IMR-90 (cell line): ENCODE data around the gene TRPM7. TPM values are rescaled to one million over a fixed set of nuclear protein-coding genes. Genes with fewer than 3 reads are reported as not detected.

Experiments used
- ATAC-seq: fragments of 200-7000 bp; cut with Tn5 transposase; 2 replicates; pipeline ENCODE4 v1.9.1; 2020; ENCODE audit warnings: low read depth, mild to moderate bottlenecking, moderate library complexity
- BruUV-seq: library from RNA; stranded (reverse); fragments of 400-500 nt; replicated peaks from 2 replicates; lab custom pipeline; 2021; lab: Mats Ljungman, UMichigan
- CTCF ChIA-PET: fragments of 300-600 bp; formaldehyde crosslinking; extraction: SDS; loops from one replicate; lab custom pipeline; 2021; ENCODE audit warnings: antibody characterized with exemption; lab: Yijun Ruan, JAX
- POLR2A ChIA-PET: fragments of 300-600 bp; sonication (Branson Sonifier 250); formaldehyde crosslinking; loops from one replicate; lab custom pipeline; 2022; ENCODE audit warnings: antibody characterized with exemption; ENCODE audit not compliant: unreplicated experiment; lab: Charles Lee
- DNase-seq: peaks from one replicate; pipeline ENCODE4 v3.0.0; 2013
- H2AFZ ChIP-seq: replicated peaks from 2 replicates; pipeline ENCODE3; 2013; ENCODE audit warnings: low read length, mild to moderate bottlenecking; ENCODE audit not compliant: poor library complexity
- H2AK5ac ChIP-seq: 2 replicates; pipeline ENCODE4 v1.6.1; 2013; ENCODE audit warnings: low read depth, low read length, inconsistent platforms
- H2AK9ac ChIP-seq: replicated peaks from 2 replicates; pipeline ENCODE3; 2013; ENCODE audit warnings: mild to moderate bottlenecking, low read depth, low read length, moderate library complexity; ENCODE audit not compliant: poor library complexity
- H2BK120ac ChIP-seq: 2 replicates; pipeline ENCODE4 v1.6.1; 2013; ENCODE audit warnings: low read depth, low read length, inconsistent platforms
- H2BK15ac ChIP-seq: 3 replicates; pipeline ENCODE4 v1.6.1; 2013; ENCODE audit warnings: low read depth, low read length, inconsistent platforms
- H2BK20ac ChIP-seq: 2 replicates; pipeline ENCODE4 v1.6.1; 2013; ENCODE audit warnings: low read depth, mild to moderate bottlenecking, inconsistent platforms, low read length, moderate library complexity
- H2BK5ac ChIP-seq: 2 replicates; pipeline ENCODE4 v1.6.1; 2013; ENCODE audit warnings: mild to moderate bottlenecking, low read depth, low read length, inconsistent platforms; ENCODE audit not compliant: poor library complexity, severe bottlenecking
- H3K14ac ChIP-seq: replicated peaks from 2 replicates; pipeline ENCODE4 v1.6.1; 2013; ENCODE audit warnings: low read depth, low read length, inconsistent platforms
- H3K18ac ChIP-seq: 2 replicates; pipeline ENCODE4 v1.6.1; 2013; ENCODE audit warnings: low read depth, low read length, control low read depth
- H3K23ac ChIP-seq: 2 replicates; pipeline ENCODE4 v1.6.1; 2013; ENCODE audit warnings: low read depth, low read length, inconsistent platforms
- H3K27ac ChIP-seq: 2 replicates; pipeline ENCODE4 v1.5.1; 2013; ENCODE audit warnings: mild to moderate bottlenecking, control low read depth, low read length; ENCODE audit not compliant: insufficient read depth
- H3K27me3 ChIP-seq: 2 replicates; pipeline ENCODE4 v1.6.1; 2013; ENCODE audit warnings: low read length; ENCODE audit not compliant: control insufficient read depth, insufficient read depth
- H3K36me3 ChIP-seq: 2 replicates; pipeline ENCODE4 v1.6.1; 2013; ENCODE audit warnings: low read length, mixed read lengths; ENCODE audit not compliant: control insufficient read depth, insufficient read depth
- H3K4ac ChIP-seq: 2 replicates; pipeline ENCODE4 v1.6.1; 2013; ENCODE audit warnings: low read depth, low read length, inconsistent platforms
- H3K4me1 ChIP-seq: 2 replicates; pipeline ENCODE4 v1.6.1; 2013; ENCODE audit warnings: low read length, mixed read lengths; ENCODE audit not compliant: control insufficient read depth, insufficient read depth
- H3K4me2 ChIP-seq: 2 replicates; pipeline ENCODE4 v1.6.1; 2013; ENCODE audit warnings: low read depth, mild to moderate bottlenecking, control low read depth, low read length, moderate library complexity
- H3K4me3 ChIP-seq: 2 replicates; pipeline ENCODE4 v1.5.1; 2013; ENCODE audit warnings: low read depth, mild to moderate bottlenecking, control low read depth, low read length, moderate library complexity; ENCODE audit not compliant: insufficient read depth
- H3K56ac ChIP-seq: 2 replicates; pipeline ENCODE4 v1.6.1; 2013; ENCODE audit warnings: low read length, inconsistent platforms; ENCODE audit not compliant: insufficient read depth; ENCODE audit errors: extremely low read depth
- H3K79me1 ChIP-seq, 2 experiments: 2 replicates each; pipeline ENCODE4 v1.6.1; 2013; ENCODE audit warnings: low read length in 2 of 2, inconsistent platforms in 1 of 2, low read depth in 1 of 2
- H3K9ac ChIP-seq: 2 replicates; pipeline ENCODE4 v1.6.1; 2013; ENCODE audit warnings: low read depth, low read length, control low read depth
- H3K9me1 ChIP-seq: 2 replicates; pipeline ENCODE4 v1.6.1; 2013; ENCODE audit warnings: low read length, inconsistent platforms; ENCODE audit not compliant: insufficient read depth
- H3K9me3 ChIP-seq: 2 replicates; pipeline ENCODE4 v1.6.1; 2013; ENCODE audit warnings: low read length; ENCODE audit not compliant: control insufficient read depth, insufficient read depth
- H4K20me1 ChIP-seq: 2 replicates; pipeline ENCODE4 v1.6.1; 2013; ENCODE audit warnings: low read length, inconsistent platforms; ENCODE audit not compliant: insufficient read depth
- H4K5ac ChIP-seq: 2 replicates; pipeline ENCODE4 v1.6.1; 2013; ENCODE audit warnings: mild to moderate bottlenecking, low read depth, low read length, control low read depth
- H4K8ac ChIP-seq, 2 experiments: 2 replicates each; pipeline ENCODE4 v1.6.1; 2013; ENCODE audit warnings: low read depth in 2 of 2, low read length in 2 of 2, control low read depth in 1 of 2, inconsistent platforms in 1 of 2
- H4K91ac ChIP-seq: 2 replicates; pipeline ENCODE4 v1.6.1; 2013; ENCODE audit warnings: low read depth, low read length, inconsistent platforms; ENCODE audit not compliant: insufficient read depth
- BHLHE40 ChIP-seq: fragments of 150-350 bp; IDR thresholded peaks from 2 replicates; pipeline ENCODE4 v1.6.1; 2016; ENCODE audit warnings: mild to moderate bottlenecking, low read depth, low read length
- CEBPB ChIP-seq: IDR thresholded peaks from 2 replicates; pipeline ENCODE4 v1.6.1; 2012; ENCODE audit warnings: low read depth, low read length, improper control_type of control experiment
- MXI1 ChIP-seq: IDR thresholded peaks from 2 replicates; pipeline ENCODE4 v1.6.1; 2012; ENCODE audit warnings: low read depth, mild to moderate bottlenecking, low read length, moderate library complexity, borderline replicate concordance
- NFE2L2 ChIP-seq: fragments of 150-350 bp; IDR thresholded peaks from 2 replicates; pipeline ENCODE4 v1.6.1; 2016; ENCODE audit warnings: low read depth, mild to moderate bottlenecking, low read length
- POLR2A ChIP-seq: IDR thresholded peaks from 2 replicates; pipeline ENCODE4 v1.6.1; 2012; ENCODE audit warnings: mild to moderate bottlenecking, low read depth, low read length
- RAD21 ChIP-seq: IDR thresholded peaks from 2 replicates; pipeline ENCODE4 v1.6.1; 2012; ENCODE audit warnings: low read length, improper control_type of control experiment
- RCOR1 ChIP-seq: IDR thresholded peaks from 2 replicates; pipeline ENCODE4 v1.6.1; 2012; ENCODE audit warnings: mild to moderate bottlenecking, low read length, improper control_type of control experiment; ENCODE audit not compliant: insufficient replicate concordance
- RFX5 ChIP-seq: IDR thresholded peaks from 2 replicates; pipeline ENCODE4 v1.8.0; 2012; ENCODE audit warnings: low read depth, mild to moderate bottlenecking, low read length, moderate library complexity
- SMC3 ChIP-seq: fragments of 150-350 bp; IDR thresholded peaks from 2 replicates; pipeline ENCODE4 v1.6.1; 2016; ENCODE audit warnings: low read depth, mild to moderate bottlenecking, antibody characterized with exemption, low read length, moderate library complexity
- WGBS, 2 experiments: methylation state at CpG; one replicate each; pipeline versions ENCODE4 v1.1.5 to v1.1.7; 2013; ENCODE audit warnings: missing lambda C conversion rate in 2 of 2; ENCODE audit not compliant: insufficient read length in 1 of 2; ENCODE audit errors: extremely low coverage in 2 of 2; 5-methylcytosine and 5-hydroxymethylcytosine counted together
- dilution Hi-C: fragments of 300-500 bp; cut with HindIII; formaldehyde crosslinking; loops from one replicate; pipeline ENCODE4 v1.14.3; 2018; ENCODE audit warnings: low sequenced_read_pairs; ENCODE audit not compliant: unreplicated experiment
- in situ Hi-C: fragments of 300-500 bp; cut with MboI; formaldehyde crosslinking; loops from 3 replicates; pipeline ENCODE4 v1.14.3; 2019; ENCODE audit warnings: low sequenced_read_pairs, inconsistent platforms, mixed read lengths
- intact Hi-C: fragments of 100-400 bp; cut with micrococcal nuclease; formaldehyde crosslinking; loops from 2 replicates; pipeline ENCODE4 v1.10.0; 2022
- polyA plus RNA-seq, 3 experiments: library from polyadenylated mRNA; depleted of rRNA; stranded (reverse); fragments of >200 nt; gene quantifications; 2 replicates each; pipeline ENCODE4 v1.2.3, GENCODE V29; 2012; ENCODE audit warnings: low replicate concordance in 1 of 3
- total RNA-seq: library from RNA; depleted of rRNA; stranded (reverse); fragments of >200 nt; gene quantifications from 2 replicates; pipeline ENCODE4 v1.2.3, GENCODE V29; 2012

TRPM7 gene
- total and polyA plus RNA-seq, 2 of the 4 experiments (the other 2 are of a cell fraction): 10.6 to 27.8 TPM

DNA sequence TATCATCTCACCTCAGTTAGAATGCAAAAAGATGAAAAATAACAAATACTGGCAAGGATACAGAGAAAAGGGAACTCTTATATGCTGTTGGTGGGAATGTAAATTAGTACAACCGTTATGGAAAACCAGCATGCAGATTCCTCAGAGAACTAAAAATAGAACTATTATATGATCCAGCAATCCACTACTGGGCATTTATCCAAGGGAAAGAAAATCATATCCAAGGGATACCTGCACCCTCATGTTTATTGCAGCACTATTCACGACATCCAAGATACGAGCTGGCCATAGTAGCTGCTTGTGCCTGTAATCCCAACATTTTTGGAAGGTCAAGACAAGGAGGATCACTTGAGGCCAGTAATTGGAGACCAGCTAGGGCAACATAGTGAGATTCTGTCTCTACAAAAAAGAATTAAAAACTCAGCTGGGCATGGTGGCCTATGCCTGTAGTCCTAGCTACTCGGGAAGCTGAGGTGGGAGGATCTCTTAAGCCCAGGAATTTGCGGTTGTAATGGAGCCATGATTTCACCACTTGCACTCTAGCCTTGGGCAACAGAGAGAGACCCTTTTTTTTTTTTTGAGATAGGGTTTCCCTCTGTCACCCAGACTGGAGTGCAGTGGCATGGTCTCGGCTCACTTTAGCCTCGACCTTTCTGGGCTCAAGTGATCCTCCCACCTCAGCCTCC is 166.7 kb downstream of the TRPM7 start:
- H4K5ac ChIP-seq: no peak overlapping the region
- H3K9ac ChIP-seq: no peak overlapping the region
- no peaks in the 10 kb centered on the region for H3K9me3 ChIP-seq
- no peak overlapping the region for H2BK15ac ChIP-seq
- in situ Hi-C loops: no loop called here
- no peaks in the 10 kb centered on the region for H3K9me1 ChIP-seq
- no peak overlapping the region for H3K4me3 ChIP-seq
- no peak overlapping the region for H3K18ac ChIP-seq
- no peaks in the 10 kb centered on the region for H4K20me1 ChIP-seq
- H2BK20ac ChIP-seq: no peak overlapping the region
- H3K56ac ChIP-seq: no peak overlapping the region
- intact Hi-C loops: no loop called here
- dilution Hi-C loops: no loop called here
- H2BK5ac ChIP-seq: no peak overlapping the region
- no peak overlapping the region for H3K4ac ChIP-seq
- H2AK9ac ChIP-seq: no peak overlapping the region
- H3K36me3 ChIP-seq: no peaks in the 10 kb centered on the region
- H3K27ac ChIP-seq: no peak overlapping the region
- no peak overlapping the region for H2BK120ac ChIP-seq
- no peak overlapping the region for H3K23ac ChIP-seq
- no peak overlapping the region for H4K91ac ChIP-seq
- no peaks in the 10 kb centered on the region for H3K79me1 ChIP-seq
- TF ChIP-seq RFX5 (no peak), SMC3 (no peak), RAD21 (no peak), CEBPB (no peak), RCOR1 (no peak), NFE2L2 (no peak), BHLHE40 (no peak), MXI1 (no peak), POLR2A (no peak)
- H4K8ac ChIP-seq: no peak overlapping the region
- H3K27me3 ChIP-seq: peaks cover 1% of the 10 kb centered on the region; the same call in 1 of the 2 replicates
- H3K4me2 ChIP-seq: no peak overlapping the region
- H2AFZ ChIP-seq: peak overlapping the region; percentile 51
- DNase-seq (peak; percentile 11), ATAC-seq (no peak)
- no peak overlapping the region for H2AK5ac ChIP-seq
- no TSS peak for BruUV-seq
- POLR2A ChIA-PET: no interaction called here
- no CpG with 5 or more reads among the region's 7 CpGs for WGBS, 2 experiments
- CTCF ChIA-PET: no interaction called here
- no peak overlapping the region for H3K14ac ChIP-seq
- H3K4me1 ChIP-seq: no peaks in the 10 kb centered on the region
